GM19035 (cell line): ENCODE results near the gene MSI2.

Source experiments
- ATAC-seq: cut with Tn5 transposase; IDR thresholded peaks from one replicate; pipeline ENCODE4 v1.9.1; 2021; ENCODE audit not compliant: unreplicated experiment

Gene MSI2

GRCh38 chr17:57685499-57686132, 429.3 kb downstream of the MSI2 start:
- ATAC-seq, result no peak

- ATAC-seq, result no peak
These were observed 431.3 kb downstream of the MSI2 start for GRCh38 chr17:57687642-57688041.

GRCh38 chr17:57689254-57689653, 432.9 kb downstream of the MSI2 start:
- ATAC-seq, result no peak

DNA sequence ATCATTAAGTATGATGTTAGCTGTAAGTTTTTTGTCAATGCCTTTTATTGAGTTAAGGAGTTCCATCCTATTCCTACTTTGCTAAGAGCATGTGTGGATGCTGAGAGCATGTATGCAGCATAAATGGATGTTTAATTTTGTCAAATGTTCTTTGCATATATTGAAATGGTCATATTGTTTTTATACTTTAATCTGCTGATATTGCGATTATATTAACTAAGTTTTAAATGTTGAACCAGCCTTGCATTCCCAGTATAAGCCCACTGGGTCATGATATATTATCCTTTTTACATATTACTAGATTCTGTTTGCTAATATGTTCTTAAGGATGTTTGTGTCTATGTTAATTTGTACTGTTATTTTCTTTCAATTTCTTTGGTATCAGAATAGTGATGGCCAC, 435.6 kb downstream of the MSI2 start:
- no peak for ATAC-seq

- ATAC-seq, result no peak
These were observed 436.4 kb downstream of the MSI2 start for GRCh38 chr17:57692770-57693169.

GRCh38 chr17:57694051-57694450, 437.7 kb downstream of the MSI2 start:
- no peak for ATAC-seq

GRCh38 chr17:57696050-57696449, 439.7 kb downstream of the MSI2 start:
- ATAC-seq, result no peak

DNA sequence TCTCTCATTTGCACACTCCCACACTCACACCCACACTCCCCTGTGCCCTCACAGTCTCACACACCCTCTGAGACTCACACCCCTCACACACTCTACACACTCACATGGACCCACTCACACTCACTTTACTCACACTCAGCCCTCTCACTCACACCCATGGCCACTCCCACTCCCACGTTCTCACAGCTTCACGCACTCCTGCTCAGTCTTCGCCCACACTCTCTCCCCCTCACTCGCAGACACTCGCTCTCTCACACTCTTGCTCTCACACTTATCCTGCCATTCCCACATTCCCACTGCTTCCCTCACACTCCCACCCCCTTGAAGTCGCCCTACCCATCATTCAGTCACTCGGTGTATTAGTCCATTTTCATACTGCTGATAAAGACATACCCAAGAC, 440.9 kb downstream of the MSI2 start:
- no peak for ATAC-seq

DNA sequence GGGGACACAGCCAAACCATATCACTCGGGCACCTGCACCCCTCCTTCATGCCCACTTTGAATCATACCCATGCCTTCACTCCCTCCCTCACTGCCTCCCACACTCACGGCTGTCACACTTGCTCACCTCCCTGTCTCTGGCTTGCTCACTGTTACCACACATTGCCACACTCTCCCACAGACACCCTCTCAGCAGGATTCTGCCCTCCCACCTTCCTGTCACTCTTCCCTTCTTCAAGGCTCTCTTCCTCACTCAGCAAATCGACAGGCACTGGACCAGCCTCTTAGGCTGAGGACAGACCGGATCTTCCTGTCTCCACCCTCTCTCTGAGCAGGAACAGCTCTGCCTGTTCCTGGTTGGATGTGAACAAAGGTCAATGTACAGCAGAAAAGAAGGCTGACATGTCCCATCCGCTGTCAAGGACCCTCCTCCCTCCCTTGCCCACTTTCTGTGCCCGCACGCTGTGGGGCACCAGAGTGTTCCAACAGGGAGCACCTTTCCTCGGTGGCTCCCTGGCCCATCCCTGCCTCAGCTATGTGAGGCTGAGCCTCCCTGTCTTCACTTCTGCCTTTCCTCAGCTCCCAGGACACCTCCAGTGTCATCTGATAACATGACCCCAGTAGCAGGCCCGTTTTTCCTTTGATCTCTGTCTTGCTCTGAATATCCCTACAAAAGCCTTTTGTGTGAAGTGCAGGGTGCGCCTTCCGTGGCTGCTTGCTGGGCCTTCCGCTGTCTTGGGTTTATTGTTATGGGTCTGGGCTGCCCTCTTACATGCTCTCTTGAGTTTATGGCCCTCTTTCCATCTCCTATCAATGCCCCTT, 441.8 kb downstream of the MSI2 start:
- no peak for ATAC-seq

- no peak for ATAC-seq
These were observed 443.5 kb downstream of the MSI2 start for GRCh38 chr17:57699751-57700219.

DNA sequence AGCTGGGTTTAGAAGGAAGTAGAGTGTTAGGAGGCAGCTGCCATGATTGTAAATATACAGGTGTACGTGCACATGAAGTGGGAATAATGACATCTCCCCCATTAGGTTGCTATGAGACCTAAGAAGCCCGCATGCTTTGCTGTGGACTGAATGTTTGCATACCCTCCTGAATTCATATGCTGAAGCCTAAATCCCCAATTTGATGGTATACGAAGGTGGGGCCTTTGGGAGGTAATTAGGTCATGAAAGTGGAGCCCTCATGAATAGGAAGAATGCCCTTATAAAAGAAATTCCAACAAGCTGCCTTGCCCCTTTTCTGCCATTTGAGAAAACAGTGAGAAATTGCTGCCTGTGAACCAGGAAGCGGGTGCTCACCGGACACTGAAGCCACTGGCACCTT, 444.8 kb downstream of the MSI2 start:
- ATAC-seq, result no peak

DNA sequence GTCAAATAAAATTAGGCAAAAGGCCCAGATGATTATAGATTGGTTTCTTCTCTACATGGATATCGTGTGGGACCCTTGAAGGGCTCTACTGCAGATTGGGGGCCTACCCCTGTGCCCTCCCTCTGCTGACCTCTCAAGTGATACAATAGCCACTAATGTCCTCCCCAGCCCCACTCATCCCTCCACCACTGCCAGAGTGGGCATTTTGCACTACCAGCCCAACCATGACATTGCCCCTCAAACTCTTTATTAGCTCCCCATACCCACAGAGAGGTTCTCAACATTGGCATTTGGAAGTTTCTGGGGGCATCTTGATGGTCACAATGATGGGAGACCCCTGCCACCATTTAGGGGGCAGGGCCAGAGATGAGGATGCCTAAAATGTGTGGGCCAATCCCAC, 446.9 kb downstream of the MSI2 start:
- no peak for ATAC-seq

DNA sequence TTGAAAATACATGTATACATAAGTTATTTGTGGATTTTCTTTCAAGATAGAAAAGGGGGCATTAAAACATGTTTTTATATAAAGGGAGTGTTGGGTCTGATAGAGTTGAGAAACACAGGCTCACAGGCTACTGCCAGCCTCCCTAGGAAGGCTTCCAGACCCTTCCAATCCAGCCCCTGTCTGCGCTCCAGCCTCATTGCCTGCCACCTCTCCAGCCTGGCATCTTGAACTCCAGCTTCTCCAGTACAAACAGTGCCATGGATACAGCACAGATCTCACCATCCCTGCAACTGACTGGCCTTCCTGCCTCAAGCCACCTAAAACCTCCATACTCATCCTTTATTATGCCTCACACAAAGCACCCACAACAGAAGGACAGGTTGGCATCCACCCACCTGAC, 448.1 kb downstream of the MSI2 start:
- no peak for ATAC-seq

- ATAC-seq, result no peak
These were observed 449.8 kb downstream of the MSI2 start for GRCh38 chr17:57705921-57706695.

- no peak for ATAC-seq
These were observed 450.4 kb downstream of the MSI2 start for GRCh38 chr17:57706761-57707160.

DNA sequence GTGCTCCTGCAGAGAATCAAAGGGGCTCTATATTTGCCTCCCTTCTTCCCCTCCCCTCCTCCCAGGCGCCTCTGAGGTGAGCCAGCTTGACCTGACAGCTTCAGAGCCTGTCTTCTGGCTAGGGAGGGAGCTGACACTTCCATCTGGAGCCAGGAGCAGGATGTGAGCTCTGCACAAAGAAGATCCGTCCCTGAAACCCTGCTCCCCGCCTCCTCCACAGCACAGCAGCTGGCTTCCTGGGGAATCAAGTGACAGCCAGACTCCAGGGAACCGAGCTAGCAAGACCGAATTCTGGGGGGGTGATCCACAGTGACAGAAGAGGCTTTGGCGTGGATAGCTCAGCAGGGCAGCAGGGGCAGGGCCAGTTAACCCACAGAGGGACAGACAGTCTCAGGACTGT, 451.6 kb downstream of the MSI2 start:
- no peak for ATAC-seq

DNA sequence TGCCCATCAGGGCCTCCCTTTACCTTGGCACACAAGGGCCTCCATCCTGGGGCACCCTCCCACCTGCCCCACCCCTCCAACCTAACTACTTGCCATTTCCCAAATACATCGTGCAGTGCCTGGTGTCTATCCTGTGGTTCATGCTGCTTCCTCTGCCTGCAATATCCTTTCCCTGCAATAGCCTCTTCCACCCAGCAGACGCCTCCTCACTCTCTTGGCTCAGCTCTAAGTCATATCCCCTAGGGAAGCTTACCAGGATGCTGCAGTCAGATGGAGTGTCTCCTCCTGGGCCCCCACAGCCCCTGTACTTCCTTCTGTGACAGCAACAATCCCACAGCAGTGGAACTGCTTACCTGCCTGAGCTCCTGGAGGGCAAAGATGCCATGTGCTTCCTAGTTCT, 452.1 kb downstream of the MSI2 start:
- ATAC-seq, result no peak

GRCh38 chr17:57713140-57713539, 456.8 kb downstream of the MSI2 start:
- no peak for ATAC-seq

DNA sequence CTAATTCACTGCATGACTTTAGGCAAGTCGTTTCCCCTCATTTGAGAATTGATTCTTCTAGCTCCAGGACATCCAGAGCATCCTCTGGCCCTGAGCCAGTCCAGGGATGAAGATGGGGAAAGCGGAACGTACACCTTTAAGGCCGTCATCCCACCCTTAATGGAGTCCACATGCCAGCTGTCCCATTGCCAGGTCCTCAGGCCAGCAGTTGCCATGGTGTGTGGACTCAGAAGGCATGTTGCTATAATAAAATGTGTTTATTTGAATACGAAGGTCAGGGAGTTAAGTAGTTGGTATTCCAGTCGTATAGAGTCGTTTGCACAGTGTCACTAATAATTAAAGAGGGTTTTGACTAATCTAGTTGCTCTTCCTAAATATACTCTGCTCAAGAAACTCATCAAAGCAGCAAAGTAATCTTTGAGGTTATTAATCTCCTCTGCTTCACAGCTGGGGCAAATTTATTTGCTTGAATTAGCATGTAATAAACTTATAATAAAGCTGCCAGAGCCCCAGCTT, 458.4 kb downstream of the MSI2 start:
- ATAC-seq, result no peak

DNA sequence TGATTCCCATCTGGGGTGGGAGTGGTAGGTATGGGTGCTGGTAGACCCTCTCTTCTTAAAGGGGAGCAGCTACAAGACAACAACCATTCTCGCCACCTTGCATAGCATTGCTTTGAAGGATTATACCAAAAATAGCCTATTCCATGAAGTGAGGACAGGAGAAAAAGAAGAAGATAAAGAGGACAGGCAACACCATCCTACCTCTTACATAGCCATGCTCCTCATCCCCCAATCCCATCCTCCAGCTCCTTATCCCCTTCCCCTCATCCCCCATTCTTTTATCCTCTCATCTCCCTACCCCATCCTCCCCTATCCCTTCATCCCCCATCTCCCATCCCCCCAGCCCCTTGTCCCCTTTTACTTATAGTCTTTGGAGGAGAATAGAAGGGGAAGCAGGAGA, 459.7 kb downstream of the MSI2 start:
- no peak for ATAC-seq

DNA sequence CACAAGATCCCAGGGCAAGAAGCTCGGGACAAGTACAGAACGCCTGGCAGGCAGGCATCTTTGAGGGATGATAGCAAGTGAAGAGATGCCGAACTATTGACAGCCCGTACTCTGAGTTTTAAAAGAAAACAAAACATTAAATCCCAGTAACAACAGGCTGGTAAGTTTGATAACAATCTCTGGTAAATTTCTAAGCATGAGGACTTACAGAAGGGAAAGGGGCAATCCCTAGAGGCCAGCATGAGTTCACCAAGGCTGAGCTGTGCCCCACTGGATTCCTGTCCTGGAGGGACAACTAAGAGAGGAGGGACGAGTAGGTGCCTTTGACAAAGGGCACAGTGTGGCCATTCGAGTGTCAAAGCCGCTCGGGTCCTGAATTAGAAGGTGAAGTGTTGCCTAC, 462.6 kb downstream of the MSI2 start:
- ATAC-seq, result no peak
